Neural cell (in vitro differentiated cells): ENCODE results near the gene PTPRU. TPM values are rescaled to one million over a fixed set of nuclear protein-coding genes. Genes with fewer than 3 reads are reported as not detected.

Source experiments
- H2AFZ ChIP-seq: fragments of 200-600, 300-800 bp; sonication (generic), shearing (Covaris generic); 2 replicates; pipeline ENCODE4 v1.6.0; 2014; ENCODE audit warnings: low read depth, mild to moderate bottlenecking, antibody characterized with exemption, low read length, moderate library complexity
- H3F3A ChIP-seq: fragments of 200-600 bp; shearing (Covaris generic); 2 replicates; pipeline ENCODE4 v1.6.1; 2016; ENCODE audit warnings: mild to moderate bottlenecking, moderate library complexity, mixed read lengths, antibody characterized with exemption, low read length; ENCODE audit not compliant: insufficient read depth, poor library complexity, severe bottlenecking
- H3K27ac ChIP-seq: fragments of 200-600, 300-800 bp; sonication (generic), shearing (Covaris generic); 2 replicates; pipeline ENCODE4 v1.5.1; 2014; ENCODE audit warnings: mild to moderate bottlenecking, low read length, moderate library complexity
- H3K27me3 ChIP-seq: fragments of 300-800, 200-600 bp; sonication (generic), shearing (Covaris generic); 2 replicates; pipeline ENCODE4 v1.6.0; 2014; ENCODE audit warnings: mild to moderate bottlenecking, low read depth, low read length, moderate library complexity; ENCODE audit not compliant: insufficient read depth
- H3K36me3 ChIP-seq: fragments of 300-800, 200-600 bp; sonication (generic), shearing (Covaris generic); 2 replicates; pipeline ENCODE4 v1.5.1; 2014; ENCODE audit warnings: mild to moderate bottlenecking, antibody characterized with exemption, low read length, moderate library complexity; ENCODE audit not compliant: insufficient read depth
- H3K4me2 ChIP-seq: fragments of 300-800, 200-600 bp; sonication (generic), shearing (Covaris generic); 2 replicates; pipeline ENCODE4 v1.6.0; 2014; ENCODE audit warnings: mild to moderate bottlenecking, low read length
- H3K4me3 ChIP-seq: fragments of 300-800, 200-600 bp; sonication (generic), shearing (Covaris generic); 2 replicates; pipeline ENCODE4 v1.5.1; 2014; ENCODE audit warnings: mild to moderate bottlenecking, low read length, moderate library complexity
- H3K79me2 ChIP-seq: fragments of 200-600 bp; shearing (Covaris generic); replicated peaks from 2 replicates; pipeline ENCODE4 v1.6.0; 2014; ENCODE audit warnings: mild to moderate bottlenecking, low read length, moderate library complexity; ENCODE audit not compliant: insufficient read depth
- H3K9ac ChIP-seq: fragments of 300-800, 200-600 bp; sonication (generic), shearing (Covaris generic); 2 replicates; pipeline ENCODE4 v1.6.1; 2016; ENCODE audit warnings: mild to moderate bottlenecking, low read length, mixed read lengths
- H3K9me2 ChIP-seq: fragments of 200-600 bp; shearing (Covaris generic); 2 replicates; pipeline ENCODE4 v1.6.1; 2016; ENCODE audit warnings: mild to moderate bottlenecking, low read length, mixed read lengths; ENCODE audit not compliant: insufficient read depth
- H3K9me3 ChIP-seq: fragments of 200-600, 300-800 bp; sonication (generic), shearing (Covaris generic); 2 replicates; pipeline ENCODE4 v1.6.1; 2016; ENCODE audit warnings: mild to moderate bottlenecking, mixed run types, low read length, moderate library complexity, mixed read lengths
- H4K20me1 ChIP-seq: fragments of 200-600 bp; shearing (Covaris generic); 2 replicates; pipeline ENCODE4 v1.6.1; 2016; ENCODE audit warnings: mild to moderate bottlenecking, mixed run types; ENCODE audit not compliant: insufficient read depth
- CTCF ChIP-seq: fragments of 450-650 bp; IDR thresholded peaks from 2 replicates; pipeline ENCODE4 v1.5.1; 2014; ENCODE audit warnings: antibody characterized with exemption, mild to moderate bottlenecking, moderate library complexity; ENCODE audit not compliant: poor library complexity, severe bottlenecking
- EP300 ChIP-seq: fragments of 450-650 bp; conservative IDR thresholded peaks from 2 replicates; pipeline ENCODE4 v1.6.1; 2014; ENCODE audit warnings: antibody characterized with exemption, mild to moderate bottlenecking, moderate library complexity; ENCODE audit not compliant: poor library complexity, severe bottlenecking
- EZH2 ChIP-seq: fragments of 200-600, 300-800 bp; shearing (Covaris generic), sonication (generic); IDR thresholded peaks from 2 replicates; pipeline ENCODE4 v1.6.1; 2014; ENCODE audit warnings: antibody characterized with exemption, low read length, borderline replicate concordance, mild to moderate bottlenecking; ENCODE audit not compliant: insufficient read depth, poor library complexity, severe bottlenecking
- MXI1 ChIP-seq: fragments of 450-650 bp; conservative IDR thresholded peaks from 2 replicates; pipeline ENCODE4 v1.6.1; 2014; ENCODE audit warnings: antibody characterized with exemption, mild to moderate bottlenecking; ENCODE audit not compliant: poor library complexity, severe bottlenecking
- POLR2AphosphoS5 ChIP-seq: IDR thresholded peaks from 2 replicates; pipeline ENCODE4 v1.6.1; 2012
- RAD21 ChIP-seq: fragments of 450-650 bp; conservative IDR thresholded peaks from 2 replicates; pipeline ENCODE4 v1.6.1; 2014; ENCODE audit warnings: antibody characterized with exemption, mild to moderate bottlenecking, moderate library complexity
- REST ChIP-seq: IDR thresholded peaks from 2 replicates; pipeline ENCODE4 v1.6.1; 2012; ENCODE audit warnings: borderline replicate concordance
- SMC3 ChIP-seq: fragments of 450-650 bp; conservative IDR thresholded peaks from 2 replicates; pipeline ENCODE4 v1.6.1; 2014; ENCODE audit warnings: antibody characterized with exemption, mild to moderate bottlenecking, moderate library complexity; ENCODE audit not compliant: poor library complexity
- TAF1 ChIP-seq: IDR thresholded peaks from 2 replicates; pipeline ENCODE4 v1.6.1; 2012; ENCODE audit warnings: low read depth
- polyA plus RNA-seq: library from polyadenylated mRNA; depleted of rRNA; stranded (reverse); fragments of >200 nt; gene quantifications from 2 replicates; pipeline ENCODE4 v1.2.3, GENCODE V29; 2014

PTPRU gene
- polyA plus RNA-seq, 1 donor from 2014 or later, result 5.0 TPM

GRCh38 chr1:29319300-29320110, 83.2 kb downstream of the PTPRU start:
- H3K9ac ChIP-seq, result no peak overlapping the region
- H3K27ac ChIP-seq, result no peak overlapping the region
- H3K4me3 ChIP-seq, result no peak overlapping the region
- no peaks in the 10 kb centered on the region for H3K27me3 ChIP-seq
- TF ChIP-seq RAD21 (no peak), REST (no peak), EZH2 (no peak), TAF1 (no peak), POLR2AphosphoS5 (no peak), EP300 (no peak), SMC3 (no peak), CTCF (no peak), MXI1 (no peak)
- H2AFZ ChIP-seq, result no peak overlapping the region
- H3K4me2 ChIP-seq, result no peak overlapping the region
- no peaks in the 10 kb centered on the region for H3K79me2 ChIP-seq
- no peaks in the 10 kb centered on the region for H4K20me1 ChIP-seq
- no peaks in the 10 kb centered on the region for H3K9me2 ChIP-seq
- no peaks in the 10 kb centered on the region for H3K9me3 ChIP-seq
- H3F3A ChIP-seq, result no peaks in the 10 kb centered on the region
- no peaks in the 10 kb centered on the region for H3K36me3 ChIP-seq

- no peak overlapping the region for H2AFZ ChIP-seq
- no peaks in the 10 kb centered on the region for H3F3A ChIP-seq
- no peak overlapping the region for H3K9ac ChIP-seq
- no peak overlapping the region for H3K27ac ChIP-seq
- H3K4me3 ChIP-seq, result no peak overlapping the region
- H4K20me1 ChIP-seq, result no peaks in the 10 kb centered on the region
- H3K4me2 ChIP-seq, result no peak overlapping the region
- H3K79me2 ChIP-seq, result no peaks in the 10 kb centered on the region
- H3K9me2 ChIP-seq, result no peaks in the 10 kb centered on the region
- H3K36me3 ChIP-seq, result no peaks in the 10 kb centered on the region
- TF ChIP-seq REST, result no peak
- TF ChIP-seq MXI1, result no peak
- TF ChIP-seq RAD21, result no peak
- no peak for TF ChIP-seq SMC3
- TF ChIP-seq EZH2, result no peak
- no peak for TF ChIP-seq EP300
- TF ChIP-seq CTCF, result no peak
- no peak for TF ChIP-seq POLR2AphosphoS5
- no peak for TF ChIP-seq TAF1
- H3K9me3 ChIP-seq, result no peaks in the 10 kb centered on the region
- H3K27me3 ChIP-seq, result no peaks in the 10 kb centered on the region
These were observed 84.0 kb downstream of the PTPRU start for GRCh38 chr1:29320156-29320940.
